Stimulated activated CD8-positive, alpha-beta memory T cell treated with anti-CD3 and anti-CD28 coated beads, Interleukin-12 subunit alpha, Interleukin-12 subunit beta, amount 100 ng/mL, for 24 hours (primary cell): ENCODE measurements around the gene WNK1.

ENCODE experiments used
- DNase-seq: peaks from one replicate; pipeline ENCODE4 v3.0.0-alpha.2; 2020; ENCODE audit errors: extremely low read depth

Gene WNK1

DNA sequence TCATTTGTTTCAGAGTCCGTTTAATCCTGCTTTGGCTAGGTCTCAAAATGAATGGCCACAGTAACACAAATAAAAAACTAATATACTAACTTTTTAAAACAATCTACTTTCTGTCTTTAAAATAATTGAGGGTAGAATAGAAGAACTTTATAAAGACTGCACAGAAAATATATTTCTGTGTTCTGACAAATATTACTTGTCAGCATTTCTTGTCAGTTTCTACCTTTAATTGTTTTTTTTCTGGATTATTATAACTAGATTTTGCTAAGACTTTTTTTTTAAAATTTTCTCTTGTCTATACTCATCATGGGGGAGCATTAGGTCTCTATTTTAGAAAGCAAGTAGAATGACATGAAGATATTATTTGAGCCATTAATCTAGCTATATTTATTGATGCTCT, 110.9 kb downstream of the WNK1 start:
- DNase-seq = no peak

- DNase-seq = no peak
Observed at GRCh38 chr12:865614-866013, 113.2 kb downstream of the WNK1 start.

DNA sequence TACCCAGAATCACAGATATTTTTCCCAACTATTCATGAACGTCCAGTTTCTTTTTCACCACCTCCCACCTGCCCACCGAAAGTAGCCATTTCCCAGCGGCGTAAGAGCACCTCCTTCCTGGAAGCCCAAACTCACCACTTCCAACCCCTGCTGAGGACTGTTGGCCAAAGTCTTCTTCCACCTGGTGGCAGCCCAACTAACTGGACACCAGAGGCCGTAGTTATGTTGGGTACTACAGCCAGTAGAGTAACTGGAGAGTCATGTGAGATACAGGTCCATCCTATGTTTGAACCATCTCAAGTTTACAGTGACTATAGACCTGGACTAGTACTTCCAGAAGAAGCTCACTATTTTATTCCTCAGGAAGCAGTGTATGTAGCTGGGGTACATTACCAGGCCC, 115.5 kb downstream of the WNK1 start:
- no peak for DNase-seq

- DNase-seq = no peak
Observed at GRCh38 chr12:868722-869121, 116.3 kb downstream of the WNK1 start.

DNA sequence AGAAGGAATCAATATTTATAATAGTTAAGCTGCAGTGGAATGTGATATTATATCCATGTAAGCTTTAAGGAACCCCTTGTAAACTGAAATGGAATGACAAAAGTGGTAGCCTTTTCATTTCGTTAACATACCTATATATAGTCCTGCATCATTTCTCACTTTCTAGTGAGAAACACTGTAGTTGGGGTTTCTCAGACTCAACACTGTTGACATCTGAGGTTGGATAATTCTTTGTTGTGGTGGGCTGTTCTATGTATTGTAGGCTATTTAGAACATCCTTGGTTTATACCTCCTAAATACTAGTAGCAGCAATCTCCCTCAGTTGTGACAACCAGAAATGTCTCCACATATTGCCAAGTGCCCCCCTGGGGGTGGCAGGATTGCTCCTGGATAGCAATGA, 118.0 kb downstream of the WNK1 start:
- no peak for DNase-seq

DNA sequence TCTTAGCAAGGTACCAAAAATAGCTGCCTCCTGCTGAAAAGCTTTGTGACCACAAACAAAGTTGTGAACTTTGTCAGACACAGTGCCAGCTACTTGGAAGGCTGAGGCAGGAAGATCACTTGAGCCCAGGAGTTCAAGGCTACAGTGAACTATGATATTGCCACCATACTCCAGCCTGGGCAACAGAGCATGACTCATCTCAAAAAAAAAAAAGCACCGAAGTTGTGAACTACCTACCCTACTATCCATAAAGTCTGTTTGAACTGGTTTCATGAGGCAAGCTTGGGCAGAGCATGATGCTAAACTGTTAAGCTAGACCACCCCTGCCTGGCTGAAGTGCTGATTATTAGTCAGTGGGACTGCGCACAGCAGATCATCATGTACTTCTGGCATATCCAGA, 121.6 kb downstream of the WNK1 start:
- DNase-seq = no peak

GRCh38 chr12:879641-880040, 127.3 kb downstream of the WNK1 start:
- no peak for DNase-seq

- DNase-seq = no peak
Observed at GRCh38 chr12:880656-881055, 128.3 kb downstream of the WNK1 start.

GRCh38 chr12:884746-885414, 132.5 kb downstream of the WNK1 start:
- no peak for DNase-seq

- no peak for DNase-seq
Observed at GRCh38 chr12:885701-886100, 133.3 kb downstream of the WNK1 start.

GRCh38 chr12:886206-886605, 133.8 kb downstream of the WNK1 start:
- no peak for DNase-seq

GRCh38 chr12:894226-894625, 141.8 kb downstream of the WNK1 start:
- no peak for DNase-seq

DNA sequence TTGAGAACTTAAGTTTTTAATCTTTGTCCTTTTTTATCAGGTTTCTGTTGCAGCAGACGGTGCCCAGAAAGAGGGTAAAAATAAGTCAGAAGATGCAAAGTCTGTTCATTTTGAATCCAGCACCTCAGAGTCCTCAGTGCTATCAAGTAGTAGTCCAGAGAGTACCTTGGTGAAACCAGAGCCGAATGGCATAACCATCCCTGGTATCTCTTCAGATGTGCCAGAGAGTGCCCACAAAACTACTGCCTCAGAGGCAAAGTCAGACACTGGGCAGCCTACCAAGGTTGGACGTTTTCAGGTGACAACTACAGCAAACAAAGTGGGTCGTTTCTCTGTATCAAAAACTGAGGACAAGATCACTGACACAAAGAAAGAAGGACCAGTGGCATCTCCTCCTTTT, 143.7 kb downstream of the WNK1 start:
- DNase-seq = no peak

- no peak for DNase-seq
Observed at GRCh38 chr12:897386-897785, 145.0 kb downstream of the WNK1 start.

- no peak for DNase-seq
Observed at GRCh38 chr12:902581-902980, 150.2 kb downstream of the WNK1 start.

GRCh38 chr12:903055-903454, 150.7 kb downstream of the WNK1 start:
- DNase-seq = no peak

GRCh38 chr12:904010-904414, 151.6 kb downstream of the WNK1 start:
- no peak for DNase-seq

DNA sequence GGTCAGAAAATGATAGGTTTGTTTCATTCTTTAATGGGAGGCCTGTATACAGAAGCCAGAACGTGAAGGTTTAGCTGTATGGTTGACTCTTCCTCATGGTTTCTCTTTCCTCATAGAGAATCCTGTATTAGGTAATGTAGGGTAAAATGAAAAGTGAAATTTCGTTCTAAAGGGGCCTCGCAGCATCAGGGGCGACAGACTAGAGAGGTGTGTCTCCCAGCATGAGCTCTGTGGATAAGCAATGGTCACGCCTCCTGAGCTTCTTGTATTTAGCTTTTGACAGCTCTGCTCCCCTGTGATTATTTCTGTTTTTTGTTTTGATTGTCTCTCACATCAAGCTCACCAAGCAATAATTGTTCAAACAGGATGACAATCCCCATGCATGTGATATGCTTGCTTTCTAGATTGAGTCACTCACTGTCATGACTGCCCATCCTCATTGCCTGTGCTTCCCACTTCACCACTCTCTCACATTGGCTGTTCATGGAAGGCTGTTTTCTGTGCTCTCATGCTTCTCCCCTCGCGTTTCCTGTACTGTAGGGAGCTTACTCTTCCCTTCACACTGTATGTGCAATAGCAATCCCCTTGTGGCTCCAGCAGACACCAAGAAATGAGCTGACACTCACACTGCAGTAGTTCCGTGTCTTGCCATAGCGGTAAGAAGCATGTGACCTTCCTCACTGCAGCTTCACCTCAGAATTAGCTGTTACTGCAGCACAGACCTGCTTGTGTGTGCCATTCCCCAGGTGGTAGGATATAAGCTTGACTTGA, 153.1 kb downstream of the WNK1 start:
- DNase-seq = no peak

DNA sequence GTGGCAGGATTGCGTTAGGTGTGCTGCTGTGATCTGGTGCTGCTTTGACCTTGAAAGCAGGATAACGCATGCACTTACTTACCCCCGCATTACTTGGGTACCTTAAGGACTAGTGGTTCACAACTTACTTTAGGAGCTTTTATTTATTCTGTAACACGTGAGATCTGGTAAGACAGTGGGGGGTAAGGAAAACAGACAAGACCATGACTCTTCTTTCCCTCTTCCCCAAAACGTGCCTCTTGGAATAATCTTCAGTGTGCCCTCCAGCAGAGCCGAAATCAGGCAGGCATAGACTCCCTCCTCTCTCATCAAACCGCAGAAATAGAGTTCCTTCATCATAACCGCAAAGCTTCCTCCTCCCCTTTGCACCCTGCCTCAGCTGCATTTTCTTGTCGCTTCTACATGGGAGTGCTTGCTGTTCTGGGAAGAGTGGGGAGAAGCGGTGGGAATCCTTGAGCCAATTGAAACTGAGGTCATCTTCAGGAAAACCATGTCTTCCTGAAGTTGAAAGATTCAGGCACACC, 153.7 kb downstream of the WNK1 start:
- DNase-seq = no peak

- DNase-seq = no peak
Observed at GRCh38 chr12:907413-908185, 155.2 kb downstream of the WNK1 start.

- no peak for DNase-seq
Observed at GRCh38 chr12:909861-910260, 157.5 kb downstream of the WNK1 start.

DNA sequence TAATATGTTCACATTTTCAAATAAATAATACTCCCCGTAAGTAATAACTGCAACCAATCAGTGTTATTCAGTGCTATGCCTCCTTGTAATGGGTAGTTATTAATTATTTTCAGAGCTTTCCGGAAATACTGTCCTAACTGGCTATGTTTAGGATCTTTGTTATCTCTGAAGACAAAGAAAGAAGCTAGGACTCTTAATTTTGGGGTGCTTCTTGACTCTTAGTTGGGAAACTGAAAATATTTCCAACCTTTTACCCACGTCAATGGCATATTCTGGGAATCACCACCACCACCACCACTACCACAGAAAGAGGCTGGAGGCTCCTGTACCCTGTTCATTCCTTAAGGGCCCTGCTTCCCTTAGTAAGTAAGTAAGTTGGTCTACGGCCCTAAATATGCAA, 158.0 kb downstream of the WNK1 start:
- DNase-seq = no peak
